A549 (cell line): Measurements from ENCODE around the gene INTS14. TPM values are rescaled to one million over a fixed set of nuclear protein-coding genes. Genes with fewer than 3 reads are reported as not detected.

Experiments
- ATAC-seq, 2 experiments: fragments of 200-7000 bp in 1 of 2; fragments of >200 bp in 1 of 2; cut with Nextera tagmentation in 1 of 2; cut with Tn5 transposase in 1 of 2; 3 replicates each; pipeline versions ENCODE4 v1.8.0 to v1.9.1; 2018 to 2020; ENCODE audit warnings: mild to moderate bottlenecking in 1 of 2, moderate library complexity in 1 of 2
- CTCF ChIA-PET: fragments of 300-600 bp; sonication (Branson Sonifier 250); formaldehyde crosslinking; extraction: SDS; loops from one replicate; lab custom pipeline; 2021; ENCODE audit warnings: antibody characterized with exemption, inconsistent platforms; lab: Yijun Ruan, JAX
- POLR2A ChIA-PET: fragments of 350-600 bp; formaldehyde crosslinking; extraction: SDS; loops from one replicate; lab custom pipeline; 2021; ENCODE audit warnings: antibody characterized with exemption, inconsistent platforms; lab: Yijun Ruan, JAX
- DNase-seq, 2 experiments: peaks; one replicate each; pipeline versions ENCODE4 v3.0.0 to v3.0.0-alpha.2; 2011 to 2016; ENCODE audit warnings: low read depth in 1 of 2, low spot score in 1 of 2
- FAIRE-seq: peaks from 2 replicates; lab custom pipeline; 2011; peaks lifted over from hg19 to GRCh38; lab: Jason Lieb, UNC
- H3K27ac ChIP-seq, 2 experiments: fragments of >200 bp; sonication (Bioruptor Twin); formaldehyde crosslinking; 3 replicates each; pipeline ENCODE4 v1.5.1; 2016 to 2017
- H3K4me1 ChIP-seq: fragments of >200 bp; sonication (Bioruptor Twin); formaldehyde crosslinking; 3 replicates; pipeline ENCODE4 v1.6.1; 2016
- H3K4me2 ChIP-seq: fragments of >200 bp; sonication (Bioruptor Twin); formaldehyde crosslinking; 3 replicates; pipeline ENCODE4 v1.6.1; 2016
- H3K4me3 ChIP-seq: fragments of >200 bp; sonication (Bioruptor Twin); formaldehyde crosslinking; 3 replicates; pipeline ENCODE4 v1.5.1; 2016
- H3K9me3 ChIP-seq: fragments of >200 bp; sonication (Bioruptor Twin); formaldehyde crosslinking; 3 replicates; pipeline ENCODE4 v1.6.1; 2016
- BHLHE40 ChIP-seq: IDR thresholded peaks from 2 replicates; pipeline ENCODE4 v1.6.1; 2012; ENCODE audit warnings: low read depth, low read length, inconsistent platforms
- CHD4 ChIP-seq: fragments of 200-600 bp; sonication (generic); IDR thresholded peaks from 2 replicates; pipeline ENCODE4 v1.6.1; 2016; ENCODE audit warnings: antibody characterized with exemption, mild to moderate bottlenecking, borderline replicate concordance
- EHMT2 ChIP-seq: fragments of 200-600 bp; sonication (generic); IDR thresholded peaks from 2 replicates; pipeline ENCODE4 v1.6.1; 2016; ENCODE audit warnings: antibody characterized with exemption, low read depth, mild to moderate bottlenecking, moderate library complexity
- EP300 ChIP-seq, 2 experiments: fragments of >200 bp; sonication (Bioruptor Twin); formaldehyde crosslinking; IDR thresholded peaks; 2 replicates in 1 of 2; 3 replicates in 1 of 2; pipeline ENCODE4 v1.6.1; 2016 to 2017
- ESRRA ChIP-seq: fragments of 150-350 bp; IDR thresholded peaks from 2 replicates; pipeline ENCODE4 v1.6.1; 2014; ENCODE audit warnings: mild to moderate bottlenecking, low read length, borderline replicate concordance
- FOSB ChIP-seq: fragments of 250-450 bp; sonication (Bioruptor Pico); IDR thresholded peaks from 2 replicates; pipeline ENCODE4 v1.5.0; 2020; ENCODE audit warnings: mild to moderate bottlenecking, moderate library complexity
- FOXS1 ChIP-seq: fragments of 250-450 bp; sonication (Bioruptor Pico); IDR thresholded peaks from 2 replicates; pipeline ENCODE4 v1.5.0; 2020; ENCODE audit warnings: mild to moderate bottlenecking, moderate library complexity
- GATA3 ChIP-seq: IDR thresholded peaks from 2 replicates; pipeline ENCODE4 v1.6.1; 2012; ENCODE audit warnings: borderline replicate concordance
- HOXA7 ChIP-seq: fragments of 250-450 bp; sonication (Bioruptor Pico); IDR thresholded peaks from 2 replicates; pipeline ENCODE4 v1.5.0; 2020; ENCODE audit warnings: mild to moderate bottlenecking, moderate library complexity
- HOXB5 ChIP-seq: fragments of 250-450 bp; sonication (Bioruptor Pico); IDR thresholded peaks from 2 replicates; pipeline ENCODE4 v1.5.0; 2020; ENCODE audit warnings: mild to moderate bottlenecking, moderate library complexity
- JUNB ChIP-seq: fragments of >200 bp; sonication (Bioruptor Twin); formaldehyde crosslinking; IDR thresholded peaks from 2 replicates; pipeline ENCODE4 v1.6.1; 2016
- KDM1A ChIP-seq: fragments of 200-600 bp; sonication (generic); IDR thresholded peaks from 2 replicates; pipeline ENCODE4 v1.6.1; 2016; ENCODE audit warnings: low read depth, mild to moderate bottlenecking
- KDM5A ChIP-seq: fragments of 200-600 bp; sonication (generic); IDR thresholded peaks from 2 replicates; pipeline ENCODE4 v1.6.1; 2016; ENCODE audit warnings: antibody characterized with exemption, mild to moderate bottlenecking
- MAFK ChIP-seq: fragments of 450-650 bp; IDR thresholded peaks from 2 replicates; pipeline ENCODE4 v1.6.1; 2014; ENCODE audit not compliant: partially characterized antibody
- NFE2L2 ChIP-seq: fragments of 150-350 bp; conservative IDR thresholded peaks from 2 replicates; pipeline ENCODE4 v1.6.1; 2014; ENCODE audit warnings: low read length
- NPAS2 ChIP-seq: fragments of 250-450 bp; sonication (Bioruptor Pico); IDR thresholded peaks from 2 replicates; pipeline ENCODE4 v1.8.0; 2022; ENCODE audit warnings: mild to moderate bottlenecking, moderate library complexity, borderline replicate concordance
- NR3C1 ChIP-seq: fragments of >200 bp; sonication (Bioruptor Twin); formaldehyde crosslinking; IDR thresholded peaks from 3 replicates; pipeline ENCODE4 v1.6.1; 2017
- PHF8 ChIP-seq: fragments of 200-600 bp; sonication (generic); IDR thresholded peaks from 2 replicates; pipeline ENCODE4 v1.6.1; 2016; ENCODE audit warnings: low read depth, mild to moderate bottlenecking, antibody characterized with exemption, moderate library complexity, borderline replicate concordance
- RFX5 ChIP-seq: fragments of 450-650 bp; IDR thresholded peaks from 2 replicates; pipeline ENCODE4 v1.7.1; 2014; ENCODE audit warnings: antibody characterized with exemption, mild to moderate bottlenecking, moderate library complexity
- SREBF2 ChIP-seq: fragments of 450-650 bp; IDR thresholded peaks from 2 replicates; pipeline ENCODE4 v1.6.1; 2014; ENCODE audit warnings: mild to moderate bottlenecking, moderate library complexity
- TFCP2L1 ChIP-seq: fragments of 250-450 bp; sonication (Bioruptor Pico); IDR thresholded peaks from 2 replicates; pipeline ENCODE4 v1.5.0; 2021; ENCODE audit warnings: mild to moderate bottlenecking
- TP53 ChIP-seq: fragments of 250-450 bp; sonication (Bioruptor Pico); IDR thresholded peaks from 2 replicates; pipeline ENCODE4 v1.5.0; 2021; ENCODE audit warnings: mild to moderate bottlenecking, moderate library complexity
- ZC3H11A ChIP-seq: fragments of 450-650 bp; IDR thresholded peaks from 2 replicates; pipeline ENCODE4 v1.6.1; 2014; ENCODE audit warnings: antibody characterized with exemption, mild to moderate bottlenecking
- WGBS: methylation state at CpG from one replicate; pipeline ENCODE4 v1.1.6; 2017; ENCODE audit errors: missing lambda C conversion rate; 5-methylcytosine and 5-hydroxymethylcytosine counted together
- polyA plus RNA-seq, 4 experiments: library from polyadenylated mRNA; depleted of rRNA in 3 of 4; stranded (reverse); fragments of >200 nt; fragmentation: RNase III in 1 of 4; extraction: RNeasy Plus Mini Kit Qiagen cat#74134 plus additional on column Dnase treatment in 1 of 4; gene quantifications; 2 replicates in 3 of 4; 3 replicates in 1 of 4; pipeline ENCODE4 v1.2.3, GENCODE V29; 2011 to 2017
- TF ChIP-seq, protein P1 (sequence below): IDR thresholded peaks from 2 replicates; pipeline ENCODE4 v1.6.1; 2012; ENCODE audit warnings: low read depth, borderline replicate concordance
- TF ChIP-seq, protein P2 (sequence below): fragments of 250-450 bp; sonication (Bioruptor Pico); IDR thresholded peaks from 2 replicates; pipeline ENCODE4 v1.5.0; 2020; ENCODE audit warnings: low read depth, mild to moderate bottlenecking, moderate library complexity
- TF ChIP-seq, protein P3 (sequence below): fragments of >200 bp; sonication (Bioruptor Twin); formaldehyde crosslinking; IDR thresholded peaks from 3 replicates; pipeline ENCODE4 v1.6.1; 2016

INTS14 gene
- polyA plus RNA-seq, 2 of the 4 experiments (the other 2 are of a cell fraction): 38.1 to 82.1 TPM

DNA sequence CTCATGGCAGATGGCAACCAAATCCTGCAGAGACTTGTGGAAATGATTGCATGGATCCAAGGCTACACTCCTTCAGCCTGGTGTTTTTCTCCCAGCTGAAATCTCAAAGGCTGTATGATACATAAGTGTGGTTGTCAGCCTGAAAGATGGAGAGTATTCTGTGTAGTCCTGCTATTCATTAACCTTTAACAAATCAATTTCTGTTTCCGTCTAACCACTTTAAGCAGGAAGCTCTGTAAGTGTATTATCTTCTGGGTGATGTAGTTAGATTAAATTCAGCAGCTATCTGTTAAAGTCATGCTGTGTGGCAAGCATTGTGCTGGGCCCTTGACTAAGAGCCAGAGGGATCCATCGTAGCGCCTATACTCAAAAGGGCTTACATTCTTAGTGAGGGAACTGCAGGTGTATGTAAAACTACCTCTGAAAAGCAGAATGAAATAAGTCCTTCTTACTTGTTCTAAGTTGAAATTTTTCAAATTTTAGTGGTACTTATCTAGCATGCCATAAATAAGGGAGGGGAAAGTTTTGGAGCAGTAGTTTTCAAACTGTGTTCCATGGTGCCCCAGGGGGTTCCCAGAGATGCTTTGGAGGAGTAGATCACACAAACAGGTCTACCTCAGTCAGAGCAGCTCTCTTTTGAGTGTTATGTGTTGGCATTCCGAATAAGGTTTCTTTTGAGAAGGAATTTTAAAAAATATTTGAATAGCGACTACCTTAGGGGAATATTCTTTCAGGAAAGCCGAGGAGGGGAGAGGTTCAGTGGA, 51.8 kb downstream of the INTS14 start:
- Histone ChIP-seq H3K27ac (no peak overlapping the region), H3K4me2 (no peak overlapping the region), H3K4me3 (no peak overlapping the region), H3K9me3 (no peaks in the 10 kb centered on the region), H3K4me1 (no peaks in the 10 kb centered on the region)
- POLR2A ChIA-PET: interaction anchor here (0.6 kb wide), 1 partner anchor 177 kb away, joined by 3 read pairs; no protein-coding TSS in a partner anchor
- DNase-seq: no peak
- FAIRE-seq: no peak
- ATAC-seq: no peak
- 94% methylated on average over 6 of the region's 6 CpGs for WGBS
- CTCF ChIA-PET: interaction anchor here (0.9 to 1.5 kb wide), 9 partner anchors 9 to 158 kb away, joined by 3 to 5 read pairs (median 3); no protein-coding TSS in a partner anchor
- TF ChIP-seq RFX5: no peak
- TF ChIP-seq FOXS1: no peak
- TF ChIP-seq FOSB (CRISPR knock-in tag): no peak
- TF ChIP-seq MAFK: no peak
- no peak for TF ChIP-seq EHMT2
- no peak for TF ChIP-seq TP53 (CRISPR knock-in tag)
- TF ChIP-seq ZC3H11A: no peak
- no peak for TF ChIP-seq KDM5A
- TF ChIP-seq JUNB: no peak
- TF ChIP-seq NFE2L2: no peak
- TF ChIP-seq EP300 (IDR thresholded peaks at IDR 0.05): no peak
- TF ChIP-seq, protein P1, sequence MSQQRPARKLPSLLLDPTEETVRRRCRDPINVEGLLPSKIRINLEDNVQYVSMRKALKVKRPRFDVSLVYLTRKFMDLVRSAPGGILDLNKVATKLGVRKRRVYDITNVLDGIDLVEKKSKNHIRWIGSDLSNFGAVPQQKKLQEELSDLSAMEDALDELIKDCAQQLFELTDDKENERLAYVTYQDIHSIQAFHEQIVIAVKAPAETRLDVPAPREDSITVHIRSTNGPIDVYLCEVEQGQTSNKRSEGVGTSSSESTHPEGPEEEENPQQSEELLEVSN: no peak
- no peak for TF ChIP-seq CHD4

DNA sequence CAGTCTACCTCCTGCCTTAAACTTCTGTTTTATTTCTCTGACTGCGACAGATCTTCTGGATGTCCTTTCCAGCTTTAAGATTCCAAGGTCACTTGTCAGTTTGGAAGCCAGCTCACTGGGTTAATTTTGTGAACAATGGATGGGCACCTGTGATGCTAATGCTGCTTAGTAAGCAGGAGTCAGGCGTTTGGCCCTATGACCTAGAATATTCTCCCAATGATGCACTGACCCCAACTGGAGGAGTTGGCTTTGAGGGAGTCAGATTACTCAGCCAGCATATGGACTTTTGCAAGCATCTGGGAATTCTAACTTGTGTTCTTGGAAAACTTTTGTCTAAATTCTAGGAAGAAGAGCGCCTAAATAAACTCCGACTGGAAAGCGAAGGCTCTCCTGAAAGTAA, 52.6 kb downstream of the INTS14 start:
- ChIA-PET CTCF (interaction anchor here (0.6 to 1.4 kb wide), 7 partner anchors 8 to 80 kb away, joined by 3 to 5 read pairs (median 3); no protein-coding TSS in a partner anchor), POLR2A (no interaction called here)
- FAIRE-seq: no peak
- ATAC-seq: no peak
- no peak for DNase-seq
- Histone ChIP-seq H3K4me1 (no peaks in the 10 kb centered on the region), H3K27ac (no peak overlapping the region), H3K9me3 (no peaks in the 10 kb centered on the region), H3K4me2 (no peak overlapping the region), H3K4me3 (no peak overlapping the region)
- WGBS: 96% methylated on average over 5 of the region's 5 CpGs
- TF ChIP-seq HOXA7 (CRISPR knock-in tag) (no peak), SREBF2 (no peak), NR3C1 (no peak), ESRRA (no peak), BHLHE40 (no peak), HOXB5 (CRISPR knock-in tag) (no peak), TFCP2L1 (CRISPR knock-in tag) (no peak), NPAS2 (no peak), KDM1A (no peak), FOSB (CRISPR knock-in tag) (no peak), ZC3H11A (no peak), GATA3 (no peak), PHF8 (no peak)
- TF ChIP-seq, protein P2, sequence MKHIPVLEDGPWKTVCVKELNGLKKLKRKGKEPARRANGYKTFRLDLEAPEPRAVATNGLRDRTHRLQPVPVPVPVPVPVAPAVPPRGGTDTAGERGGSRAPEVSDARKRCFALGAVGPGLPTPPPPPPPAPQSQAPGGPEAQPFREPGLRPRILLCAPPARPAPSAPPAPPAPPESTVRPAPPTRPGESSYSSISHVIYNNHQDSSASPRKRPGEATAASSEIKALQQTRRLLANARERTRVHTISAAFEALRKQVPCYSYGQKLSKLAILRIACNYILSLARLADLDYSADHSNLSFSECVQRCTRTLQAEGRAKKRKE (CRISPR knock-in tag): no peak
- TF ChIP-seq, protein P3, sequence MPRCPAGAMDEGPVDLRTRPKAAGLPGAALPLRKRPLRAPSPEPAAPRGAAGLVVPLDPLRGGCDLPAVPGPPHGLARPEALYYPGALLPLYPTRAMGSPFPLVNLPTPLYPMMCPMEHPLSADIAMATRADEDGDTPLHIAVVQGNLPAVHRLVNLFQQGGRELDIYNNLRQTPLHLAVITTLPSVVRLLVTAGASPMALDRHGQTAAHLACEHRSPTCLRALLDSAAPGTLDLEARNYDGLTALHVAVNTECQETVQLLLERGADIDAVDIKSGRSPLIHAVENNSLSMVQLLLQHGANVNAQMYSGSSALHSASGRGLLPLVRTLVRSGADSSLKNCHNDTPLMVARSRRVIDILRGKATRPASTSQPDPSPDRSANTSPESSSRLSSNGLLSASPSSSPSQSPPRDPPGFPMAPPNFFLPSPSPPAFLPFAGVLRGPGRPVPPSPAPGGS: no peak
